Stimulated activated naive CD4-positive, alpha-beta T cell (primary cell): ENCODE results near the gene CCDC81.
"Not testable (repeated sequence)": the region's sequence is repeated elsewhere in the genome, so short reads cannot be mapped to it uniquely, and the experiment has no call there.

Source experiments
- DNase-seq, 6 experiments: peaks; one replicate each; lab custom pipeline; 2025; lab: John Stamatoyannopoulos, UW

The CCDC81 gene

DNA sequence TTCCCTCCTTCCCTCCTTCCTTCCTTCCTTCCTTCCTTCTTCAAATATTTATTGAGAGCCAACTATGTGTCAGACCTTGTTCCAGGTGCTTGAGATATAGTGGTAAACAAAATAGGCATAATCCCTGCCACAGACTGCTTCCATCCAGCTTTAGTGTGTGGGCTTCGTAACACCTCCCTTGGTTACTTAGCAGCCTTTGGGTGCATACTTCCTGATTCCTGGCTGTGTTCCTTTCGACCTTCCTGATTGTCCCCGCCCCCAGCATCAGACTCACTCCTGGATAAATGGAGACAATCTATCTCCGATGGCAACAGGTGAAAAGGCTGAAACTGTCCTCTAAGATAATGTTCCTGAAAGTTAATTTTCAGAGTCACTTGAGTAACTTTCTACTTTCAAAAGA, 13.5 kb downstream of the CCDC81 start:
- no peak for DNase-seq

- DNase-seq = no peak
Measured at GRCh38 chr11:86390487-86390886, 15.8 kb downstream of the CCDC81 start.

DNA sequence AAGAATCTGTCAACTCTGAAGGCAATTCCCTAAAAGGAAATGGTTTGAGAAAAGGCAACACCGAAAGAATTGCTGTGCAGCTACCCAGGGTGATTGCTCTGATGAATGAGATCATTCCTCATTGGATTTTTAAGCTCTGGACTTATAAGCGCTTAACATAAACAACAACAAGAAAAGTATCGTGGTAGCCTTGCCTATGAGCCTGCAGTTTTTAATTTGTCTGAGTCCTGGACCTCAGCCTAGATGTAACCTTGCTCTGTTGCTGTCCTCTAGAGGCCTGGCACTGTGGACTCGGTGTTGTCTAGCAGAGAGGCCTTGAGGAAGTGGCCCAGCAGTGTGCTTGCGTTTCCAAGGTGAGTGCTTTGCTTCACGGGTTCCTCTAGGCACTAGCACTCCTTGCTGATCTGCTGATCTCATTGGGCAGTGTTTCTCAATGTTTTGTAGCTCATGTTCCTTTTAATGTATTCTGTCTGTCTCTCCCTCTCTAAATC, 20.4 kb downstream of the CCDC81 start:
- no peak for DNase-seq

- DNase-seq = no peak
Measured at GRCh38 chr11:86396396-86396795, 21.7 kb downstream of the CCDC81 start.

GRCh38 chr11:86397351-86397750, 22.7 kb downstream of the CCDC81 start:
- no peak for DNase-seq

- DNase-seq = no peak
Measured at GRCh38 chr11:86398106-86398505, 23.4 kb downstream of the CCDC81 start.

DNA sequence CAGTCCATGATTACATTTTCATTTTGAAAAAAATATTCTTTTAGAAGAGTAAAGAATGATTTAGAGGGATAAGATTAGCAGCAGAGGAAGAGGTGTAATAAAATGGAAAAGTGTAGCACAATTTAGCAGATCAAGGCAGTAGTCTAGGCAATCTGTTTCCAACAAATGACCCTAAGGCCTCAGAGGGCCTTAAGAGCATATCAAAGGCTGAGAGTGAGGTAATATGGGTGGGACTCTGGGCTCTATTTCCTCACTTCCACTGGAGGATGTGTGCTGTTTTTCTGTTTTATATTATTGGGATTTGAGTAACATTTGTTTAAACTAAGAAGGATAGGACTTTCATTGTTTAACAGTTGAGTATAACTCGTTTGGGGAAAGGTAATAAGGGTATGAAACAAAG, 28.8 kb downstream of the CCDC81 start:
- no peak for DNase-seq

DNA sequence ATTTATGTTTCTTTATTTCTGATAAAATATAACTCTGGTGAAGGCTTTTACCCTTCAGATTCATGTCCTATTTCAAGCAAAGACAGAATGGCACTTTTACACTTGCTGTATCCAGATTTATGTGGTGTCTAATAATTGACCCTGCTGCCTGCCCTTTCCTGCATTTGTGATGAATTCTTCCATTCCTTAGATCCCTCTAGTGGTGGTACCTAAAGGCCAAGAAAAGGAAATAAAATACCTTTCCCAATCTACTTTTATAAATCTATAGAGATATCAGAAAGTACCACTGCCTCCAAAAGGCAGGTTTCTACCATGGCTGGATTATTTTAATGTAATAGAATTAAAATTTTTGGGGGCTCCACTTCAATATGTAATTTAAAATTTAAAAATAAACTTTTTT, 34.2 kb downstream of the CCDC81 start:
- DNase-seq = no peak

GRCh38 chr11:86414032-86414431, 39.3 kb downstream of the CCDC81 start:
- DNase-seq = no peak

DNA sequence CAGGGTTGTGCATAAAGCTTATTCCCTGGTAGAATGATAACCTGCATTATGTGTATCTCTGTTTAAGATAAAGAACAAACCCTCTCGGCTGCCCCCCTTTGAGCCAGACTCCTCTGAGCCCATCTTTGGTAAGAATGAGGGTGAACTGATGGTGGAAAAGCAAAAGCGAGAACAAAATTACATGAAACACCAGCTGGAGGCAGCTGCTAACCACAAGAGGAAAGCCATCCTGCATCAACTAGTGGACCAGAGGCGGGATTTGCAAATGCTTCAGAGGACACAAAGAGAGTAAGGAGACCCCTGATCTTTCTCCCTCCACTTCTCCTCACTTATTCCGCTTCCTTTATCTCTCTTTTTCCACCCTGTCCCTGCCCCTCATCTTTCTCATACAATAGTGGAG, 40.3 kb downstream of the CCDC81 start:
- DNase-seq = no peak

DNA sequence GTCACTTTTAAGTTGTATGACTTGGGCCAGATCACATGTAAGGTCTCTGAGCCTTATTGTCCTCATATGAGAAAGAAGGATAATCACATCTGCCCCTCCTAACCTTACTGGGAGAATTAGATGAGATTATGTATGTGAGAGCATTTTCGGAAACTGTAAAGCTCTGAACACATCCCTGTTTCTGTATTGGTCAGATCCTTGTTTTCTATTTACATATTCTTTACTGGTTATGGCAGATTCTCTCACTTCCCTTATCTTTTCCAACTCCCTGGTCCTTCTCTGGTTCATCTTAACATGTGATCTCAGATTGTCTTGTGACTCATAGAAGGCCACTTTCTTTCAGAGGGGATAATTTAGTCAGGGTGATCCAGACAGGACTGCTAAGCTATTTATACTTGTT, 41.8 kb downstream of the CCDC81 start:
- no peak for DNase-seq

GRCh38 chr11:86416951-86417350, 42.3 kb downstream of the CCDC81 start:
- DNase-seq = not testable (repeated sequence)

- no peak for DNase-seq
Measured at GRCh38 chr11:86418106-86418505, 43.4 kb downstream of the CCDC81 start.

- no peak for DNase-seq
Measured at GRCh38 chr11:86418513-86418912, 43.8 kb downstream of the CCDC81 start.

GRCh38 chr11:86418917-86419316, 44.2 kb downstream of the CCDC81 start:
- no peak for DNase-seq

DNA sequence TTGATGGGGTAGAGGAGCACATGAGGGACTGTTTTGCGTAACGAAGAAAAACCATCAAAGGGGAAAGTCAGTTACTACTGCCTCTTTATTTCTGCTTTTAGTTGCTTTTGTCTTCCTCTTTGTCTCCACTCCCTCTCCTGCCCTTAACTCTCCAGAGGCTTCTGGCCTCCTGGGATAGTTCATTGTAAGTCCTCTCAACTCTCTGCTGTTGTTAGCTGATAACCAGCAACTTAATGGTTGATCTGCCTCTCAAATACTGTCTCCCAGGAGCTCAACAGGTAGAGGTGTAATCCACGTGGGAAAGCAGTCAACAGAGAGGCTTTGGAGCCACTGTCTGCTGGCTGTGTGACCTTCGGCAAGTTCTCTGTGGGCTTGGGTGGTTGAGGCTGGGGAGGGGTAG, 47.3 kb downstream of the CCDC81 start:
- DNase-seq = no peak

- DNase-seq = no peak
Measured at GRCh38 chr11:86422371-86422770, 47.7 kb downstream of the CCDC81 start.

GRCh38 chr11:86423488-86423887, 48.8 kb downstream of the CCDC81 start:
- DNase-seq = not testable (repeated sequence)

DNA sequence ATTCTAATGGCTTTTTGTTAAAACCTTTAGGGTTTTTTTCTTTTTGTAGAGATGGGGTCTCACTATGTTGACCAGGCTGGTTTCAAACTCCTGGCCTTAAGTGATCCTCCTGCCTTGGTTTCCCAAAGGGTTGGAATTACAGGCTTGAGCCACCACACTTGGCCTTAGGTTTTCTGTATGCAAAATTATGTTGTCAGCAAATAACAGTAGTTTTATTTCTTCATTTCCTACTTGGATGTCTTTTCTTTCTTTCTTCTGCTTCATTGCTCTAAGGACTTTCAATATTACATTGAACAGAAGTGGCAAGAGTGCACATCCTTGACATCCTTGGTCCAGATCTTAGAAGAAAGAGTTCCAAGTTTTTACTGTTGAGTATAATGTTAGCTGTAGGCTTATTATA, 52.8 kb downstream of the CCDC81 start:
- DNase-seq = no peak

GRCh38 chr11:86431258-86431657, 56.6 kb downstream of the CCDC81 start:
- no peak for DNase-seq

- not testable (repeated sequence) for DNase-seq
Measured at GRCh38 chr11:86433361-86434095, 58.8 kb downstream of the CCDC81 start.

GRCh38 chr11:86435711-86436110, 61.0 kb downstream of the CCDC81 start:
- DNase-seq = no peak

DNA sequence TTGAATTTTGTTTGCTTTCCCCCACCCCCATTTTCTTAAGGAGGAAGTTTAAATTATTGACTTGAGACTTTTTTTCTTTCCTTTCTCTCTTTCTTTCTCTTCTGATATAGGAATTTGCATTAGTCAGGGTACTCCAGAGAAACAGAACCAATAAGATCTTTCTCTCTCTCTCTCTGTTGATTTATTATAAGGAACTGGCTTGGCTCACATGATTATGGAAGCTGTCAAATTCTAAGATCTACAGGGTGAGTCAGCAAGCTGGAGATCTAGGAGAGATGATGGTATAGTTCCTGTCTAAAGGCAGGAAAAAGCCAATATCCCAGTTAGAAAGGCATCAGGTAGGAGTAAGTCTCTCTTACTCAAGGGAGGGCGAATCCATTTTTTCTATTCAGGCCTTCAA, 64.0 kb downstream of the CCDC81 start:
- DNase-seq = no peak

DNA sequence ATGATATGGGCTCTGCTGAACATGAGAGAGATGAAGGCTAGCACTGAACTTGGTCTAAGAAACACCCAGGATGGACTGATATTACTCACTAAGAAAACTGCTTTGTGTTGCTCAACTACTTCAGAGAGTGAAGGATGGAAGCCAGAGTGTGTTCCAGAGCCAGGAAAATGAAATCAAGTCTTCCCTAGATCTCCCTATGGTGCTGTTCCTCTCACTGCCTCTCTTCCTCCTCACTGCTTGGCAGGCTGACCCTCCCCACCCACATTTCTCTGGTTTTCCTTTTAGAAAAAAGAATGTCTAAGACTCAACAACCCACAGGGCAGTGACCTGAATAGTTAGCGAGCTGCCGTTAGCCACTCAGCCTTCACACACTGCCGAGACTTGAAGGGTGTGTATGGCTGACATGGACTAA, 65.6 kb downstream of the CCDC81 start:
- no peak for DNase-seq
